ENCODE data around the gene SPINK14.

The SPINK14 gene

GRCh38 chr5:148205865-148206264 lies 37.5 kb downstream of the SPINK14 start:
- in situ Hi-C loops (cut with MboI; ENCODE audit: low pct_unique_long_range_greater_than_20kb, low sequenced_read_pairs, unreplicated experiment): no loop called here
- no peak for TF ChIP-seq CTCF (IDR thresholded peaks at IDR 0.05; ENCODE audit: extremely low read depth, insufficient read depth, missing control alignments)
- DNase-seq (ENCODE audit: low spot score): no peak

- DNase-seq (ENCODE audit: low spot score): no peak
- in situ Hi-C loops (cut with MboI; ENCODE audit: low pct_unique_long_range_greater_than_20kb, low sequenced_read_pairs, unreplicated experiment): no loop called here
These were observed 38.3 kb downstream of the SPINK14 start for GRCh38 chr5:148206620-148207019.

GRCh38 chr5:148208226-148208625 lies 39.9 kb downstream of the SPINK14 start:
- no peak for TF ChIP-seq CTCF (IDR thresholded peaks at IDR 0.05; ENCODE audit: extremely low read depth, insufficient read depth, missing control alignments)
- in situ Hi-C loops (cut with MboI; ENCODE audit: low pct_unique_long_range_greater_than_20kb, low sequenced_read_pairs, unreplicated experiment): no loop called here
- DNase-seq (ENCODE audit: low spot score): no peak

More at GRCh38 chr5:148206620-148207019, 38.3 kb downstream of the SPINK14 start:
- TF ChIP-seq CTCF (IDR thresholded peaks at IDR 0.05; ENCODE audit: extremely low read depth, insufficient read depth, missing control alignments): no peak

GRCh38 chr5:148209151-148209770 lies 40.9 kb downstream of the SPINK14 start:
- TF ChIP-seq CTCF (IDR thresholded peaks at IDR 0.05; ENCODE audit: extremely low read depth, insufficient read depth, missing control alignments): no peak
- DNase-seq (ENCODE audit: low spot score): no peak
- in situ Hi-C loops (cut with MboI; ENCODE audit: low pct_unique_long_range_greater_than_20kb, low sequenced_read_pairs, unreplicated experiment): no loop called here

GRCh38 chr5:148214665-148215185 lies 46.4 kb downstream of the SPINK14 start:
- no peak for TF ChIP-seq CTCF (IDR thresholded peaks at IDR 0.05; ENCODE audit: extremely low read depth, insufficient read depth, missing control alignments)
- in situ Hi-C loops (cut with MboI; ENCODE audit: low pct_unique_long_range_greater_than_20kb, low sequenced_read_pairs, unreplicated experiment): no loop called here
- no peak for DNase-seq (ENCODE audit: low spot score)

GRCh38 chr5:148221508-148221907 lies 53.2 kb downstream of the SPINK14 start:
- no peak for DNase-seq (ENCODE audit: low spot score)
- in situ Hi-C loops (cut with MboI; ENCODE audit: low pct_unique_long_range_greater_than_20kb, low sequenced_read_pairs, unreplicated experiment): no loop called here
- no peak for TF ChIP-seq CTCF (IDR thresholded peaks at IDR 0.05; ENCODE audit: extremely low read depth, insufficient read depth, missing control alignments)

Data from GM13977 (cell line).